Type B pancreatic cell (in vitro differentiated cells): ENCODE data around the gene PSMD10. TPM values are rescaled to one million over a fixed set of nuclear protein-coding genes. Genes with fewer than 3 reads are reported as not detected.

ENCODE experiments used
- DNase-seq: peaks from one replicate; pipeline ENCODE4 v3.0.0; 2021; ENCODE audit warnings: mixed read lengths; ENCODE audit not compliant: unreplicated experiment; ENCODE audit errors: extremely low spot score
- H3K27ac Mint-ChIP-seq: 2 replicates; pipeline ENCODE4 v1.8.0; 2021; ENCODE audit warnings: mild to moderate bottlenecking, mixed read lengths
- H3K27me3 Mint-ChIP-seq: 2 replicates; pipeline ENCODE4 v1.8.0; 2021; ENCODE audit warnings: mixed read lengths
- H3K36me3 Mint-ChIP-seq: 2 replicates; pipeline ENCODE4 v1.8.0; 2021; ENCODE audit warnings: mixed read lengths
- H3K4me1 Mint-ChIP-seq: one replicate; pipeline ENCODE4 v1.8.0; 2021; ENCODE audit warnings: mixed read lengths; ENCODE audit not compliant: unreplicated experiment
- H3K4me3 Mint-ChIP-seq: 2 replicates; pipeline ENCODE4 v1.8.0; 2021; ENCODE audit warnings: mild to moderate bottlenecking, mixed read lengths
- H3K9me3 Mint-ChIP-seq: 2 replicates; pipeline ENCODE4 v1.8.0; 2021; ENCODE audit warnings: mixed read lengths
- CTCF ChIP-seq: fragments of 200-600 bp; sonication (generic); conservative IDR thresholded peaks from 2 replicates; pipeline ENCODE4 v1.5.0; 2021; ENCODE audit warnings: antibody characterized with exemption, mild to moderate bottlenecking
- total RNA-seq: library from RNA; stranded (reverse); gene quantifications from 2 replicates; pipeline ENCODE4 v1.2.1, GENCODE V29; 2021; ENCODE audit warnings: low replicate concordance

PSMD10 gene
- total RNA-seq, 1 donor from 2014 or later = 88.3 TPM

- Mint-ChIP-seq H3K4me1 (no peaks in the 10 kb centered on the region), H3K4me3 (no peak overlapping the region), H3K27ac (no peak overlapping the region), H3K27me3 (no peaks in the 10 kb centered on the region), H3K9me3 (no peaks in the 10 kb centered on the region), H3K36me3 (peaks cover 17% of the 10 kb centered on the region)
- DNase-seq = no peak
- no peak for TF ChIP-seq CTCF
Observed at GRCh38 chrX:108132034-108132433, 40.7 kb upstream of the PSMD10 start.

GRCh38 chrX:108131471-108131870 is 40.1 kb upstream of the PSMD10 start:
- TF ChIP-seq CTCF = no peak
- no peaks in the 10 kb centered on the region for H3K27me3 Mint-ChIP-seq
- DNase-seq = no peak
- no peak overlapping the region for H3K4me3 Mint-ChIP-seq
- no peak overlapping the region for H3K27ac Mint-ChIP-seq
- H3K9me3 Mint-ChIP-seq = no peaks in the 10 kb centered on the region
- peaks cover 17% of the 10 kb centered on the region for H3K36me3 Mint-ChIP-seq
- H3K4me1 Mint-ChIP-seq = no peaks in the 10 kb centered on the region

- H3K4me1 Mint-ChIP-seq = no peaks in the 10 kb centered on the region
- peaks cover 17% of the 10 kb centered on the region for H3K36me3 Mint-ChIP-seq
- no peak for TF ChIP-seq CTCF
- no peak for DNase-seq
- no peaks in the 10 kb centered on the region for H3K9me3 Mint-ChIP-seq
- no peaks in the 10 kb centered on the region for H3K27me3 Mint-ChIP-seq
- no peak overlapping the region for H3K4me3 Mint-ChIP-seq
- H3K27ac Mint-ChIP-seq = no peak overlapping the region
Observed at GRCh38 chrX:108130889-108131288, 39.5 kb upstream of the PSMD10 start.

- Mint-ChIP-seq H3K4me3 (no peak overlapping the region), H3K36me3 (peaks cover 12% of the 10 kb centered on the region), H3K27ac (no peak overlapping the region), H3K4me1 (peaks cover 8% of the 10 kb centered on the region), H3K27me3 (no peaks in the 10 kb centered on the region), H3K9me3 (no peaks in the 10 kb centered on the region)
- no peak for TF ChIP-seq CTCF
- no peak for DNase-seq
Observed at GRCh38 chrX:108127152-108127551, 35.8 kb upstream of the PSMD10 start.

GRCh38 chrX:108126661-108127060 is 35.3 kb upstream of the PSMD10 start:
- Mint-ChIP-seq H3K27me3 (no peaks in the 10 kb centered on the region), H3K4me3 (no peak overlapping the region), H3K9me3 (no peaks in the 10 kb centered on the region), H3K36me3 (peaks cover 11% of the 10 kb centered on the region), H3K4me1 (peaks cover 13% of the 10 kb centered on the region), H3K27ac (no peak overlapping the region)
- no peak for TF ChIP-seq CTCF
- DNase-seq = no peak
